HepG2 (cell line): Measurements from ENCODE around the gene PLIN5. TPM values are rescaled to one million over a fixed set of nuclear protein-coding genes. Genes with fewer than 3 reads are reported as not detected.

ENCODE experiments used
- ATAC-seq: fragments of 200-7000 bp; cut with Tn5 transposase; 3 replicates; pipeline ENCODE4 v1.9.1; 2020; ENCODE audit warnings: mild to moderate bottlenecking, moderate library complexity
- BruUV-seq: library from RNA; stranded (reverse); fragments of 400-500 nt; replicated peaks from 2 replicates; lab custom pipeline; 2021; lab: Mats Ljungman, UMichigan
- CTCF ChIA-PET: fragments of 300-600 bp; formaldehyde crosslinking; extraction: SDS; loops from one replicate; lab custom pipeline; 2021; ENCODE audit warnings: low total read pairs, inconsistent platforms, low intra/inter-chr PET ratio; lab: Yijun Ruan, JAX
- POLR2A ChIA-PET: fragments of 350-600 bp; sonication (Branson Sonifier 250); formaldehyde crosslinking; loops from one replicate; lab custom pipeline; 2020; ENCODE audit warnings: antibody characterized with exemption, inconsistent platforms; lab: Yijun Ruan, JAX
- DNase-seq: peaks from one replicate; pipeline ENCODE4 v3.0.0-alpha.2; 2015; ENCODE audit warnings: low spot score
- FAIRE-seq: peaks from 3 replicates; lab custom pipeline; 2011; peaks lifted over from hg19 to GRCh38; lab: Jason Lieb, UNC
- H2AFZ ChIP-seq: one replicate; pipeline ENCODE4 v1.6.1; 2011; ENCODE audit warnings: low read length, inconsistent platforms
- H3K27ac ChIP-seq: fragments of 300-600 bp; 3 replicates; pipeline ENCODE4 v1.8.0; 2011; ENCODE audit warnings: mixed run types, mild to moderate bottlenecking, mixed read lengths, low read length, inconsistent platforms; ENCODE audit not compliant: insufficient read depth; ENCODE audit errors: extremely low read length
- H3K27me3 ChIP-seq, 2 experiments: fragments of 200-600 bp in 1 of 2; 2 replicates in 1 of 2; 3 replicates in 1 of 2; pipeline versions ENCODE4 v1.6.0 to v1.8.0; 2011; ENCODE audit warnings: low read length in 2 of 2, mild to moderate bottlenecking in 2 of 2, moderate library complexity in 2 of 2, inconsistent platforms in 1 of 2; ENCODE audit not compliant: insufficient read depth in 2 of 2, control insufficient read depth in 1 of 2
- H3K36me3 ChIP-seq, 2 experiments: fragments of 200-600 bp in 1 of 2; replicated peaks in 1 of 2; 2 replicates in 1 of 2; 3 replicates in 1 of 2; pipeline versions ENCODE4 v1.5.1 to v1.8.0; 2011; ENCODE audit warnings: low read length in 2 of 2, inconsistent platforms in 1 of 2; ENCODE audit not compliant: insufficient read depth in 2 of 2, control insufficient read depth in 1 of 2
- H3K4me1 ChIP-seq: 2 replicates; pipeline ENCODE4 v1.5.1; 2012; ENCODE audit warnings: low read length, inconsistent platforms; ENCODE audit not compliant: insufficient read depth
- H3K4me2 ChIP-seq: 2 replicates; pipeline ENCODE4 v1.6.0; 2011; ENCODE audit warnings: low read depth, low read length, inconsistent platforms
- H3K4me3 ChIP-seq, 3 experiments: fragments of 200-600 bp in 1 of 3; sonication (generic), shearing (Covaris generic) in 1 of 3; replicated peaks in 1 of 3; 2 replicates each; pipeline ENCODE4 v1.5.1; 2011 to 2016; ENCODE audit warnings: low read length in 3 of 3, inconsistent platforms in 2 of 3, low read depth in 2 of 3, mild to moderate bottlenecking in 2 of 3, control low read depth in 1 of 3, mixed read lengths in 1 of 3; ENCODE audit not compliant: insufficient read depth in 1 of 3
- H3K79me2 ChIP-seq: one replicate; pipeline ENCODE4 v1.6.1; 2011; ENCODE audit warnings: low read length, inconsistent platforms; ENCODE audit not compliant: insufficient read depth
- H3K9ac ChIP-seq: 2 replicates; pipeline ENCODE4 v1.6.0; 2011; ENCODE audit warnings: mild to moderate bottlenecking, low read depth, low read length, inconsistent platforms; ENCODE audit not compliant: insufficient read depth
- H3K9me3 ChIP-seq: 2 replicates; pipeline ENCODE4 v1.5.1; 2012; ENCODE audit warnings: mild to moderate bottlenecking, low read length
- H4K20me1 ChIP-seq: 2 replicates; pipeline ENCODE4 v1.6.0; 2011; ENCODE audit warnings: inconsistent platforms, mild to moderate bottlenecking, low read length, moderate library complexity; ENCODE audit not compliant: insufficient read depth
- CEBPG ChIP-seq: IDR thresholded peaks from 2 replicates; pipeline ENCODE4 v1.6.1; 2016
- DR1 ChIP-seq: sonication (generic); formaldehyde crosslinking; IDR thresholded peaks from 2 replicates; pipeline ENCODE4 v1.8.0; 2021; ENCODE audit warnings: mild to moderate bottlenecking, missing genetic modification reagents, inconsistent platforms
- EP300 ChIP-seq, 3 experiments: sonication (generic) in 1 of 3; formaldehyde crosslinking in 1 of 3; IDR thresholded peaks; 2 replicates each; pipeline versions ENCODE4 v1.5.1 to v1.6.1; 2011 to 2020; ENCODE audit warnings: low read depth in 2 of 3, low read length in 2 of 3, borderline replicate concordance in 1 of 3, improper control_type of control experiment in 1 of 3, mild to moderate bottlenecking in 1 of 3, missing genetic modification reagents in 1 of 3, moderate library complexity in 1 of 3
- NFIC ChIP-seq: IDR thresholded peaks from 2 replicates; pipeline ENCODE4 v1.6.1; 2012; ENCODE audit warnings: mild to moderate bottlenecking, low read length, inconsistent platforms
- PCBP1 ChIP-seq: fragments of 200-400 bp; formaldehyde crosslinking; IDR thresholded peaks from 2 replicates; pipeline ENCODE4 v1.6.1; 2017; ENCODE audit warnings: mild to moderate bottlenecking, low read depth, low read length, borderline replicate concordance
- POLR2A ChIP-seq, 2 experiments: IDR thresholded peaks; 2 replicates each; pipeline ENCODE4 v1.6.1; 2011; ENCODE audit warnings: low read depth in 2 of 2, low read length in 2 of 2, mild to moderate bottlenecking in 1 of 2, moderate library complexity in 1 of 2; ENCODE audit not compliant: insufficient read depth in 1 of 2
- RBM22 ChIP-seq: fragments of 200-400 bp; formaldehyde crosslinking; optimal IDR thresholded peaks from 2 replicates; pipeline ENCODE3; 2017; ENCODE audit warnings: mild to moderate bottlenecking, low read length, moderate library complexity
- RFX3 ChIP-seq: IDR thresholded peaks from 2 replicates; pipeline ENCODE4 v1.6.1; 2016; ENCODE audit warnings: missing biosample characterization, missing genetic modification reagents
- ZMYM4 ChIP-seq: sonication (generic); formaldehyde crosslinking; IDR thresholded peaks from 2 replicates; pipeline ENCODE4 v1.8.1; 2023; ENCODE audit warnings: mild to moderate bottlenecking, missing genetic modification reagents
- ZNF264 ChIP-seq: sonication (generic); formaldehyde crosslinking; IDR thresholded peaks from 2 replicates; pipeline ENCODE4 v1.4.0; 2020; ENCODE audit warnings: missing genetic modification reagents
- ZNF703 ChIP-seq: sonication (generic); formaldehyde crosslinking; IDR thresholded peaks from 2 replicates; pipeline ENCODE4 v1.5.1; 2020; ENCODE audit warnings: missing genetic modification reagents, mild to moderate bottlenecking, moderate library complexity, borderline replicate concordance
- ZNF737 ChIP-seq: sonication (generic); formaldehyde crosslinking; IDR thresholded peaks from 2 replicates; pipeline ENCODE4 v1.5.0; 2020; ENCODE audit warnings: missing genetic modification reagents, mild to moderate bottlenecking, borderline replicate concordance
- whole genome bisulfite sequencing: methylation state at CpG from one replicate; pipeline ENCODE4 v1.1.6; 2017; ENCODE audit warnings: low lambda C conversion rate; 5-methylcytosine and 5-hydroxymethylcytosine counted together
- in situ Hi-C: cut with HindIII; loops from 2 replicates; pipeline ENCODE4 v1.10.0; 2017; ENCODE audit warnings: low pct_unique_long_range_greater_than_20kb; ENCODE audit not compliant: extremely low pct_ligation_motif_present
- intact Hi-C: fragments of 100-400 bp; cut with micrococcal nuclease; formaldehyde crosslinking; loops from one replicate; pipeline ENCODE4 v1.10.0; 2022; ENCODE audit not compliant: unreplicated experiment
- polyA plus RNA-seq, 8 experiments: library from polyadenylated mRNA; depleted of rRNA in 3 of 8; stranded (reverse) in 7 of 8; unstranded in 1 of 8; fragments of >200 nt; fragmentation: Illumina TruSeq in 4 of 8; extraction: Trizol in 4 of 8; gene quantifications; 2 replicates each; pipeline versions ENCODE4 v1.2.1 to v1.2.3, GENCODE V29; 2011 to 2016; ENCODE audit warnings: low read depth in 4 of 8, missing spikeins in 1 of 8, mixed read lengths in 1 of 8; ENCODE audit not compliant: insufficient read depth in 1 of 8
- total RNA-seq, 5 experiments: library from RNA; depleted of rRNA; stranded (reverse); fragments of >200 nt; fragmentation: Illumina TruSeq; extraction: Trizol; gene quantifications; 2 replicates each; pipeline ENCODE4 v1.2.3, GENCODE V29; 2016; ENCODE audit warnings: low read depth in 1 of 5
- TF ChIP-seq, protein P1 (sequence below): sonication (generic); formaldehyde crosslinking; IDR thresholded peaks from 2 replicates; pipeline ENCODE4 v1.4.0; 2020; ENCODE audit warnings: missing genetic modification reagents
- TF ChIP-seq, protein P2 (sequence below): sonication (generic); formaldehyde crosslinking; conservative IDR thresholded peaks from 2 replicates; pipeline ENCODE4 v1.4.0; 2020; ENCODE audit warnings: missing genetic modification reagents
- TF ChIP-seq, protein P3 (sequence below): sonication (generic); formaldehyde crosslinking; IDR thresholded peaks from 2 replicates; pipeline ENCODE4 v1.4.0; 2020; ENCODE audit warnings: missing genetic modification reagents

Gene PLIN5
- total and polyA plus RNA-seq, 2 of the 13 experiments (the other 11 are each of a cell fraction or from before 2014, with no cell fraction given): 1.8 to 4.8 TPM

DNA sequence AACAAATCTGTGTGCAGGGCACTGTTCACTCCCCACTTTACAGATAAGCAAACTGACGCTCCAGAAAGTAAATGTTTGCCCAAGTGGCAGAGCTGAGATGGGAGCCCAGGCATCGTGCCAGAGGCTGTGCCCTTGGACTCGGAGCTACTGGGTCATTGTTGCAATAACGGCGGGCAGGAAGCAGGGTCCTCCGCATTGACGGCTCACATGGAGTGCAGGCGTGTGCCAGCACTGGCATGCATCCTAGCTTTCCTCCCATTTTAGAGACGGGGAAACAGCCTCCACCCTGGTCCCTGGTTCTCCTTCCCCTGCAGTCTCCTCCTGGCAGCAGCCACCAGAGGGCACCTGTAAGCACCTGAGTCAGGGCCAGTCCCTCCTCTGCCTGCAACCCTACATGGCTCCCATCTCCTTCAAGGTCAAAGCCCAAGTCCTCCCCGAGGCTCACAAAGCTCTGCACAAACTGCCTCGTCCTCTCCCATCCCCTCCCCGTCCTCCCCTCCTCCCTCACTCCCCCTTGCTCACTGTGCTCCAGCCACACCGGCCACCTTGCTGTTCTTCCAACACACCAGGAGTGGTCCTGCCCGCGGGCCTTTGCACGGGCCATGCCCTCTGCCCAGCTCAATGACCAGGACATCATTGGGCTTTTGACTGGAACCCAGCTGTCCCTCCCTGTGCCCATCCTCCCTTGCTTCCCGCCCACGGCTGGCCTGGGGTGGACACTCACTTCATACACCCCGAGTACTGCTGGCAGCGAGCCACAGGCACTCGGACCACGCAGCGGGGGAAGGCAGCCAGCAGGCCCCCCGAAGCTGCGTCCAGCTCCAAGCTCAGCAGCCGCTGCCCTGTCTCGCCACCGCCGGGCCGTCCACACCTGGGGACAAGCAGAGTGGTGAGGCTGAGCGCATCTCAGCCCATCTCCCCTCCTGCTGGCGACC lies 12.5 kb upstream of the PLIN5 start (continued):
- TF ChIP-seq ZNF737 (CRISPR knock-in tag) (no peak), ZNF703 (no peak), PCBP1 (0 out of 2 replicates have a peak, but pooled peaks have one; percentile 40)

DNA sequence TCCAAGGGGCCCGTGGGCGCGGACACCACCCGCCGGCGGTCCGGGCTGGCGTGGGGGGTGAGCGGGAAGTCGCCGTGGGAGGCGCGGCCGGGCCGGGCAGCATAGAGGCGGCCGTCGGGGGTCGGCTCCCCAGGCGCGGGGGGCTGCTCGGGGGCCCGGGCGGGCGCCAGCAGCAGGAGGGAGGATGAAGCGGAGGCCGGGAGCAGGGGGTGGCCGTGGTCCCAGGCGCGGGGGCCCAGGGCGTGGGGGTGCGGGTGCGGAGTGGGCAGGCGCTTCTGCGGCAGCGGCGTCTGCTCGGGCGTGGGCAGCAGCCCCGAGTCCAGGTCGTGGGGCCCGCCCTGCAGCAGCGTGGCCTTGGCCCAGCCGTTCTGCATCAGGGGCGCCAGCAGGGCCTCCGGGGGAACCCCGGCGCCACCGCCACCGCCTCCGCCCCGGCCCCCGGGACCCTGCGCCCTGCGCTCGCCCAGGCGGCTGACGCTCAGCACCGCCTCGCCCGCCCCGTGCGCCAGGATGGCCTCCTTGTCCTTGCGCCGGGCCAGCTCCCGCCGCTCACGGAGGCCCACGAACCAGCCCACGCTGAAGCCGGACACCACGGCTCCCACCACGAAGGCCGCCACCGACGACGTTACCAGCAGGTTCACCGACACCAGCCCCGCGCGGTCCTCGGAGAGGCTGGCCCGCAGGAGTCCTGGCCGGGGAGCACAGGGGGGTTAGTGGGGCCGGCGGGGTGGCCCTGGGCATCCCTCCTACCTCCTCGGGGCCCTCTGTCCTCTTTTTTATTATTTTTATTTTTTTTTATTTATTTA lies 9.0 kb upstream of the PLIN5 start:
- peaks cover 5% of the 10 kb centered on the region for H3K79me2 ChIP-seq
- no peak for TF ChIP-seq RBM22
- TF ChIP-seq POLR2A (IDR thresholded peaks at IDR 0.05; ENCODE audit: insufficient read depth in 1 of 2, low read depth in 2 of 2, low read length in 2 of 2): 0 out of 4 replicates have a peak, but pooled peaks of 1 of the 2 experiments have one; percentile 17
- no peak for TF ChIP-seq ZNF264 (CRISPR knock-in tag)
- TF ChIP-seq EP300 (IDR thresholded peaks at IDR 0.05; ENCODE audit: low read depth in 2 of 2, low read length in 2 of 2): no peak
- TF ChIP-seq EP300 (CRISPR knock-in tag; IDR thresholded peaks at IDR 0.05; ENCODE audit: borderline replicate concordance): no peak
- TF ChIP-seq CEBPG (CRISPR knock-in tag): no peak
- no peak for TF ChIP-seq DR1 (CRISPR knock-in tag)
- TF ChIP-seq, protein P1, sequence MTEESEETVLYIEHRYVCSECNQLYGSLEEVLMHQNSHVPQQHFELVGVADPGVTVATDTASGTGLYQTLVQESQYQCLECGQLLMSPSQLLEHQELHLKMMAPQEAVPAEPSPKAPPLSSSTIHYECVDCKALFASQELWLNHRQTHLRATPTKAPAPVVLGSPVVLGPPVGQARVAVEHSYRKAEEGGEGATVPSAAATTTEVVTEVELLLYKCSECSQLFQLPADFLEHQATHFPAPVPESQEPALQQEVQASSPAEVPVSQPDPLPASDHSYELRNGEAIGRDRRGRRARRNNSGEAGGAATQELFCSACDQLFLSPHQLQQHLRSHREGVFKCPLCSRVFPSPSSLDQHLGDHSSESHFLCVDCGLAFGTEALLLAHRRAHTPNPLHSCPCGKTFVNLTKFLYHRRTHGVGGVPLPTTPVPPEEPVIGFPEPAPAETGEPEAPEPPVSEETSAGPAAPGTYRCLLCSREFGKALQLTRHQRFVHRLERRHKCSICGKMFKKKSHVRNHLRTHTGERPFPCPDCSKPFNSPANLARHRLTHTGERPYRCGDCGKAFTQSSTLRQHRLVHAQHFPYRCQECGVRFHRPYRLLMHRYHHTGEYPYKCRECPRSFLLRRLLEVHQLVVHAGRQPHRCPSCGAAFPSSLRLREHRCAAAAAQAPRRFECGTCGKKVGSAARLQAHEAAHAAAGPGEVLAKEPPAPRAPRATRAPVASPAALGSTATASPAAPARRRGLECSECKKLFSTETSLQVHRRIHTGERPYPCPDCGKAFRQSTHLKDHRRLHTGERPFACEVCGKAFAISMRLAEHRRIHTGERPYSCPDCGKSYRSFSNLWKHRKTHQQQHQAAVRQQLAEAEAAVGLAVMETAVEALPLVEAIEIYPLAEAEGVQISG (CRISPR knock-in tag): no peak
- TF ChIP-seq ZMYM4 (CRISPR knock-in tag): no peak
- TF ChIP-seq, protein P2, sequence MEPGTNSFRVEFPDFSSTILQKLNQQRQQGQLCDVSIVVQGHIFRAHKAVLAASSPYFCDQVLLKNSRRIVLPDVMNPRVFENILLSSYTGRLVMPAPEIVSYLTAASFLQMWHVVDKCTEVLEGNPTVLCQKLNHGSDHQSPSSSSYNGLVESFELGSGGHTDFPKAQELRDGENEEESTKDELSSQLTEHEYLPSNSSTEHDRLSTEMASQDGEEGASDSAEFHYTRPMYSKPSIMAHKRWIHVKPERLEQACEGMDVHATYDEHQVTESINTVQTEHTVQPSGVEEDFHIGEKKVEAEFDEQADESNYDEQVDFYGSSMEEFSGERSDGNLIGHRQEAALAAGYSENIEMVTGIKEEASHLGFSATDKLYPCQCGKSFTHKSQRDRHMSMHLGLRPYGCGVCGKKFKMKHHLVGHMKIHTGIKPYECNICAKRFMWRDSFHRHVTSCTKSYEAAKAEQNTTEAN (CRISPR knock-in tag): no peak
- TF ChIP-seq, protein P3, sequence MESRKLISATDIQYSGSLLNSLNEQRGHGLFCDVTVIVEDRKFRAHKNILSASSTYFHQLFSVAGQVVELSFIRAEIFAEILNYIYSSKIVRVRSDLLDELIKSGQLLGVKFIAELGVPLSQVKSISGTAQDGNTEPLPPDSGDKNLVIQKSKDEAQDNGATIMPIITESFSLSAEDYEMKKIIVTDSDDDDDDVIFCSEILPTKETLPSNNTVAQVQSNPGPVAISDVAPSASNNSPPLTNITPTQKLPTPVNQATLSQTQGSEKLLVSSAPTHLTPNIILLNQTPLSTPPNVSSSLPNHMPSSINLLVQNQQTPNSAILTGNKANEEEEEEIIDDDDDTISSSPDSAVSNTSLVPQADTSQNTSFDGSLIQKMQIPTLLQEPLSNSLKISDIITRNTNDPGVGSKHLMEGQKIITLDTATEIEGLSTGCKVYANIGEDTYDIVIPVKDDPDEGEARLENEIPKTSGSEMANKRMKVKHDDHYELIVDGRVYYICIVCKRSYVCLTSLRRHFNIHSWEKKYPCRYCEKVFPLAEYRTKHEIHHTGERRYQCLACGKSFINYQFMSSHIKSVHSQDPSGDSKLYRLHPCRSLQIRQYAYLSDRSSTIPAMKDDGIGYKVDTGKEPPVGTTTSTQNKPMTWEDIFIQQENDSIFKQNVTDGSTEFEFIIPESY (CRISPR knock-in tag): peak; percentile 63
- no peak for TF ChIP-seq NFIC
- TF ChIP-seq RFX3 (CRISPR knock-in tag): no peak

More for the DNA sequence above, 9.0 kb upstream of the PLIN5 start:
- Histone ChIP-seq H3K27me3 (no peaks in the 10 kb centered on the region), H3K4me3 (no peak overlapping the region), H3K27ac (no peak overlapping the region), H3K9ac (no peak overlapping the region), H3K9me3 (no peaks in the 10 kb centered on the region), H3K4me1 (peaks cover 33% of the 10 kb centered on the region), H2AFZ (no peak overlapping the region), H3K4me2 (no peak overlapping the region), H3K36me3 (peaks cover 10 to 16% of the 10 kb centered on the region in 2 experiments; a peak in 4 of 5 replicates), H4K20me1 (no peaks in the 10 kb centered on the region)
- intact Hi-C loops (no loop called here), in situ Hi-C loops (no loop called here)
- ChIA-PET POLR2A (no interaction called here), CTCF (no interaction called here)
- BruUV-seq: no TSS peak
- 99% methylated on average over 60 of the region's 87 CpGs for WGBS
- no peak for FAIRE-seq
- no peak for DNase-seq
- no peak for ATAC-seq
